NCI-H1048 (cell line): ENCODE data around the gene FOXP1.

Experiments used
- DNase-seq: peaks from one replicate; lab custom pipeline; 2025; lab: John Stamatoyannopoulos, UW

FOXP1 gene

DNA sequence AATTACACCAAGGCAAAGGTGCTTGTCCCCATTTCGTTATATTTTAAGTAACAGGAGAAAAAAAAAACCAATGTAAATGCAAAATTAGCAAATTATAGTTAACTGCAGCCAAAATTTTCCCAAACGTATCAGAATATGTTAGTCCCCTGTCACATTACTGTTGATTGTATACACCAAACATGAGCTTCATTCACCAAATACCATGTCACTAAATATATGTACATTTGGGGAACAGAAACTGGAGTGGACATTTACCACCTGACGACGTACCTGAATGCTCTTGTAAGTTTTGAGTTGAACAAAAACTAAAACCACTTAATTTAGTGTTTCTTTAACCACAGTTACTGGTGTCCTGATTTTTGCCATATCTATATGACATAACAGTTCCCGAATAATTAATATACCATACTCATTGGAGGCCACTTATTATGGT is 3.3 kb upstream of the FOXP1 start:
- DNase-seq: no peak

DNA sequence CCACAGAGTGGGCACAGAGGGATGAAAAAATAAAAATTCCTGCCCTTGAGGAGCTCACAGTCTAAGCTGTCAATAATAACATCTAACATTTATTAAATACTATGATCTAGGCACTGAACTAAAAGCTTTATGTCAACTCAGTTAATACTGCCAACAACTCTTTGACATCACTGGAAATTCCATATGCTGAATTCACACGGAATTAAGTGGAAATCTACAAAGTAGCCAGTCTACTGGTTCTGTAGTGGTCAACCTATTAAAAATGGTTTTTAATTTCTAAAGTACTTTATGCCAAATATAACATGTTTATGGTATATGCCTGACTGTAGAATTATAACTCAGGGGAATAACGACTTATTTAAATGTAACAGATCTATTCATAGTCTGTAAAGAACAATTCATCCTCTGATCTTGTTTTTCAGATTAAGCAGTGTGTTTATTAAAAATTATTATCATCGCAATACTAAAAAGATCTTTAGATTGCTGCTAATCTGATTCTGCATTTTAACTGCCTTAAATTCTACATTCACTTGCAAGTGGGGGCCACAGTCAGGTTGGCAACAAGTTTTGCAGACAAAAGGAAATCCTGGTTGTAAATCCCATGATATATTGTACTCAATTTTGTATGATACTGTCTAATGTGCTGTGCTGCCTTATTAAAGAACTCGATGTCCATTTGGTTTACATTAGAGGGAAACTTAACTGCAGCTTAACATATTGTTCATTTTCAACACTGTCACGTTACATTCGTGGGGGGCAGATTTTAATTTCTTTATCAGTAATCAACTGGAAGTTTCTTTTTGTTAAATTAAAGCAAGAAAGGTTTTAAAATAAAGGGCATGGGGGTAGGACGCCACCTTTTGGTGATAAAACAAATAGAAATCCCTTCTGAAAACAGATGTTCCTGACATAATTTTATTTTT is 2.6 kb upstream of the FOXP1 start:
- no peak for DNase-seq

DNA sequence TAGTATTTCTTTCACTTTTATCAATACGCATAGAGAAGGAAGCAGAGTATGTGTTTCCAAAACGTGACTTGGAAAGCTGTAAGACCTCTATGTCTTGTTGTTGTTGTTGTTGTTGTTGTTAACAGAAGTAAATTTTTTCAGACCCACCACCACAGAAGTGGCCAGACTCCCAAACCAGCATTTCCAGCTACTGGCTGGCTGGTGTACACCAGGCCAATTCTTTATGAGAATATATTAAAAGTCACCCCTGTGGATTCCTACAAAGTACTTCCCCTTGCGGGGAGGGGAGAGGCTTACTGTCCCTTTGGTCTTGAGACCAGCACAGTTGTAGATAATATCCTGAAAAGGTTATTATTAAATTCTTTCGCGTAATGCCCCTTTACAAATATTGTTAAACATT is 1.6 kb upstream of the FOXP1 start:
- no peak for DNase-seq

DNA sequence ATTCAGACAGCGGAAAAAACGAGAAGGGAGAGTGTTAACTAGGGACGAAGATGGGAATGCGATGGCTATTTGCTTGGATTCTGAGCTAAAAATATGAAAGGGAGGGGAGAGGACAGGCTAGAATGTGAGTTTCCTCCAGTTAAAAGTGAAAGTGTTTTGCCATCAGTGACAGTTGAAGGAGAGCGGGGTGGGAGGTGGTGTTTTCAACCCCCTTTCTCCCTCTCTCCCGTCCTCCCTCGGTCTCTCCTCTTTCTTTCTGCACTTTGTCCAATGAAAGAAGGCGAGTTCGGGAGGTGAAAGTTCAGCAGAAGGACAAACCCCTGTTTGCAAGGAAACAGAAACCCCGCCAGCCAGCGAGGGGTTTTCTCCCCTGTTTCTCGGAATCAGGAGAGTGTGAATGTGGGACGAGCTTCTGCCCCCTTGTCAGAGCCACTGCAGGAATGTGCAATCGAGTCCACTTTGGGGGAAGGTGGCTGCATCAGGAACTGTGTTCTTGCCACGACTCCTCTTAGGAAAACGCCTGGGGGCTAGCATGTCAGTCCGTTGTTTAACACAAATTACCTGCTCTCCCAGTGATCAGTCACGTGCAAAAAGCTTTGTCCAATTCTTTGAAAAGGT is 975 bp upstream of the FOXP1 start:
- DNase-seq: no peak

DNA sequence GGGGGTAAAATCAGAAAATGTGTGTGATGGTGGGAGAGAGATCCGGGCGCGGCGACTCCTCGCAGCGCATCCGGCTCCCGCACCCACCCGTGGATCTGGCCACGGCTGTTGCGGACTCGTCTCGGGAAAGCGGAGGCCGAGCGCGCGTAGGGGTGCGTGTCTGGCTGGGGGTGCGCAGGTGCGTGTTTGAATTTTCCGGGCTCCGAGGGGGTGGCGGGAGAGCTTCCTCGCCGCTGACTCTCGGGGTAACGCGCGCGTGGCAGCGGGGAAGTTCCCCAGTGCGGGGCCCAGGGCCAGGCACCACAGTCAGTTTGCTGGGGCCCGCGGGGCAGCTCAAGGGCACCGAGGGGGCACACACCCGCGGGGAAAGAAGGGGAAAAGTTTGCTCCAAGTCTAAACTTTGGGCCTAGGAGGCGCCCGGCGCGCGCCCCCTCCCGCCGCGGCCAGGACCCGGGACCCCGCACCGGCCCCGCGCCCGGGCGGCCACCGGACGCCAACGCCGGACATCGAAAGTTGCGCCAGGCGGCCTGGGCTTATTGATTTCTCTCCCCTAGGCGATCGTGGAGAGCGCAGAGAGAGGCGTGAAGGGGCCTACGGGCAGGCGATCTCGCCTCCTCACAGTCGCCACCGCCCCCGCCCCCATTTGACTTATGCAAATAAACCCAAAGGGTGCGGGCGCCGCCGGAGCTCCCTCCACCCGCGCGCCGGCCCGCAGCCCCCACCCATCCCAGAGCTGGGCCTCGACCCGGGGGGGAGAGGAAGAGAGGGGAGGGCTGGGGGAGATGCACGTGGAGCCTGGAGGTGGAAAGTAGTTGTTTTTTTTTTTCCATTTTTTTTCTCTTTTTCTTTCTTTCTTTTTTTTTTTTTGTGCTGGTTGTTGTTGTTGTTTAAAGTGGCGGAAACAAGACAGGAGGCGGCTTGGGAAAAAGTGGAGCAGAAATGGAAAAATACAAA is 639 bp downstream of the FOXP1 start:
- peak; percentile 51 for DNase-seq

DNA sequence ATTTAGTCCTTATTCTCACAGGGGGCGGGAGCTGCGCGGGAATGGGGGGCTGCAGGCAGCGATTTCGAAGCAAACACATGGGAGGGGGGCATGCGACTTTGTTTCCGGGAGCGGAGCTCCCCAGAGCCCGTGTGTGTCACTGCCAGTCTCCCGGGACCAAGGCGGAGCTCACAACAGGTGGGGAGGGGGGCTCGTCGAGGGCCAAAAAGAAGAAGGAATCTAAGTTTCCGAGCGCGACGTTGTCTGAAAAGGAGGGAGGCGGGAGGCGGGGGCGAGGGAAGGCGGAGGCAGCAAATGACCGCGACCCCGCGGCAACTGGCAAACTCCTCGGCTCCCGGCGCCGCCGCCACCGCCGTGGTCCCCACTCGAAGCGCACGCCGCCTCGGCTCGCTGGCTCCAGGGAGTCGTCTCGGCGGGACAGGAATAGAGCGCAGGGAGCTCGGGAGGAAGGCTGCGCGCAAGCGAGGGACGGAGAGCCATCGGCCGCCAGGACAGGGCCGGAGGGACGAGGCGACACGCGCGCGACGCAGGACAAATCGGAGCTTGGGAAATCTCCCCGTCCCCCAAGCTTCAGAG is 1.4 kb downstream of the FOXP1 start:
- no peak for DNase-seq

DNA sequence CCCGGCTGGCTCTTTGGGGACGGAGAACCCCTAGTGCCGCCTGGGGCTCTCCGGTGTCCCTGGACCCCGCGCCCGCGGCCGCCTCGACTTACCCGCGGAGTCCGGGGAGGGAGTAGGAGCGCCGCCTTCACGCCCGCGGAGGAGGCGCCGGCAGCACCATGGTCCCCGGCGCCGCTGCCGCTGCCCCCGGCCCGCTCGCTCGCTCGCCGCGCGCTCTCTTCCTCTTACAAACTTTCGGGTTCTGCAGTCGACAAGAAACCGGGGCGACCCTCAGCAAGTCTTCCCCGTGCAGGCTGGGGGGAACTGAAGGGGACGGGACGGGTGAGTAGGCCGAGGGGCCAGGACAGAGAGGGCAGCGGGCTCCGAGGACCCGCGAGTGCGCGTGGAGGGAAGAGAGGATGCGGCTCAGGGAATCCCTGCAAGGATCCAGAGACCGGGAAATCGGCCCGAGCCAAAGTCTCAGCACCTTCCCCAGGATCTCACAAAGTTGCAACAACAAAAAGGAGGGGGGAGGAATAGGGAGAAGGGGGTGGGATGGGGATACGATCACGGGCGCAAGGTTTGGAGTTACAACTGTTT is 2.0 kb downstream of the FOXP1 start:
- DNase-seq: no peak

DNA sequence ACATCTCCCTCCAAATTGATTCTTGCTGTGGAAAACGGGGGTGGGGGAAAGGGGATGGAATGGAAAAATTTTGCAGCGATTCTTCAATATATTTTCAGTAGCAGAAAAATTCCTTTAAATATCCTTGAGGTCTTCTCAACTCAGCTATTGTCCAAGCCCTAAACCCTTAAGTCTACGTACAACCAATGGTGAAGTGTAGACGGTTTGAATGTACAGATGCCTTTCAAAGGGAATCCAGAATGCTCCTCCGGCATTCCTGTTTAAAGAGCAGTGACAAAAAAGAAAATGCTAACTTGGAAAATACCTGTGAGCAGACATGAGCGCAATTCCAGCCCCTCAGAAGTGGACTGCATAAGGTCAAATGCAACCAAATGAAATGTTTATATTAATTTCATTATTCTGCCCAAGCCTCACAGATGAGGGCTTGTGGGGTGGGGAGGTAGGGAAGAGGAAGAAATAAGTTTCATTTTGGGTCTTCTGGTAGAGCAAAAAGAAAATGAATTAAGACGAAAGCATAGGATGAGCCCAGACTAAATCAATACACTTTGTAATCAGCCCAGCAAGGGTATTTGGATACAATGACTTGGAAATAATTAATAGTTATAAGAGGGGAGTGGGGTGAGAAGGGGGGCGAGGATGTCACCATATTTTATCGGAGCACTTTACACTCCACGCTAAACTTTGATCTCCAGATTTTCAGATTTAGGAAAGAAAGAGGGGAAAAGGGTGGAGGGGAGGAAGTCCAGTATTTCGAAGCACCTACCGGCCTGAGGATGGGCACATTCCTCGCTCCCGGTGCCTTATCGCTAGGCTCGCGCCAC is 2.7 kb downstream of the FOXP1 start:
- DNase-seq: no peak

DNA sequence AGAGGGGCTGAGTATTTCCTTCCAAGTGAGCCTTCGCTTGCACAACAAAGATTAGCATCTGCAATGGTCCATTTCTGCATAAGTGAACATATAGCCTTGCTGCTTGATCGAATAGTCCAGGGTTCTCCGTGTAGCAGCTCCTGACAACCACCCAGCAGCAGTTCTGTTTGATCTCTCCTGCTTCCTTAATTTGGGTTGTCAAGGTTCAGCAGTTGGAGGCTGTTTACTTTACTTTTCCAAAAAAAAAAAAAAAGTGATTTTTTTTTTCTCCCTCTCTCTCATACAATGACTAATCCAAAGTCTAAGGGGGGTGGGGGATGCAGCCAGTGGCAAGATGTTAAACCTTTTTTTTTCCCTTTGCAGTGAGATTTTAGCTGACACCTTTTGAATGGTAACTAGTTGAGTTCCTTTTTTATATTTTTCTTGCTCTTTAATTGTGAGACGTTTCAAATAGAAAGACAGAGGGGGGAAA is 3.6 kb downstream of the FOXP1 start:
- no peak for DNase-seq

DNA sequence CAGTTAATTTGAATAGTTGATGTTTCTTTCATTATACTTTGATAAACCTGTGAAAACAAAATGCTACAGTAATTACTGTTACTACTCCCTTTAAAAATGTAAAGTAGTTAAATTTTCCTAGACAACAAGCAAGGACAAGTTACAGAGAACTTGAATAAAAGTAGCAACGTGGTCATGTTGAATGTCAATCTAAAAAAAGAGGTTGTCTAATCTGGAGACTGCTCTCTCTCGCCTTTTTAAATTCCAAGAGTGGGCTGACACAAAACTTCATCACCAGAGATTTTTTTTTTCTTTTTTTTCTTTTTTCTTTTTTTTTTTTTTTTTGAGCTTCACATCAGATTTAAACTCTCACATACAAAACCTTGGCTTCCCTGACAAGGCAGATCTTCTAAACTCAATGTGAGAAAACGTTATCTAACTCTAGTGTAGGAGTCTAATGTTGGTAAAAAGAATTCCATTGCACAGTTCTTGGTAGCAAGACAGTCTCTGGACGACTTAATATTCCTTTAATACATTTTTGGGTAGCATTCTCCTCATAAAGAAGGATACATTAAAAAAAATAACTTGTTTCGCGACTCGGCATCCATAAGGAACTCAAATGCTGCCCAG is 4.1 kb downstream of the FOXP1 start:
- DNase-seq: no peak

DNA sequence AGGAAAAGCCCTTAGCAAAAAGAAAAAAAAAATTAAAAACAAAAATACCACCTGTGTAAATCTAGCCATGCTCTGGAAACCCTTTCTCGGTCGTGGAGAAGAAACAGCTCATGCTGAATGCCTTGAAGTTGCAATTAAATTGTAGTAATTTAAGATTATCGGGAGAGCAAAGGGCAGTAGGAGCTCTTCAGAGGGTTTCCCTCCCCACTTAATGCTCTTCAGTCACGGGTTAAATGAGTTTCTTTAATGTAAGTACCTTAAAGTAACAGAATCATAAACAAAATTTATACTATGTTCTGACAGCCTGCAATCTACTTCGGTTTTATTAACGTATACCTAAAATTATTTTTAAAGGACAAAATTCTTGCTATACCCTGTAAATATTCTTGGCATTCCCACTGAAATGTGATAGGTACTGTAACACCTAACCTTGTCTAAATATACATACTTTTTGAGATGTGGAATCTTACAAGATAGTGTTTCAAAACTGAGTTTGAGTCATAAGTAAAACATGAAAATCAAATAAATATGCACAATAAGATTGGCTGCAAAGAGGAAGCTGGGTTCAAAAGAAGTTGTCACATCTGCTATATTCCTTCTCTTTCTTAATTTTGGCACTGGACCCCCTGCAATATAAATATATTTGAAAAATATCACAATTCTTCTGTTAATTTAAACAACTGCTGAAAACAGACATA is 5.3 kb downstream of the FOXP1 start:
- DNase-seq: no peak

DNA sequence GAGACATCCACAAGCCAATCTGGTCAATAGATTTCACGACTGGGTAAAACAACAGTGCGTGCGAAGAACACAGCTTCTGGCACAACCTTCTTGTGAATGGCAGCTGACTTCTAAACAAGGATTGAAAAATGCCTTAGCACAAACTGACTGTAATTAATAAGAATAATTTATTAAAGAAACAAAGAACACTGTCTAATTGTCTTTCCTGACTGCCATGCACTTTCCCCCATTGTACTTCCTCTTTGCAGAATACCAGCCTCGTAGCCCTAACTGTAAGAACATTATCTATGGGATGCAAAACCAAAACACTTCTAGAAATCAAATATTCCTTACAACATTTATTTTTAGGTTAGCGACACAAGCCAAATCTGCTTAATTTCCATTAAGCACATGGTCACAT is 6.5 kb downstream of the FOXP1 start:
- no peak for DNase-seq

DNA sequence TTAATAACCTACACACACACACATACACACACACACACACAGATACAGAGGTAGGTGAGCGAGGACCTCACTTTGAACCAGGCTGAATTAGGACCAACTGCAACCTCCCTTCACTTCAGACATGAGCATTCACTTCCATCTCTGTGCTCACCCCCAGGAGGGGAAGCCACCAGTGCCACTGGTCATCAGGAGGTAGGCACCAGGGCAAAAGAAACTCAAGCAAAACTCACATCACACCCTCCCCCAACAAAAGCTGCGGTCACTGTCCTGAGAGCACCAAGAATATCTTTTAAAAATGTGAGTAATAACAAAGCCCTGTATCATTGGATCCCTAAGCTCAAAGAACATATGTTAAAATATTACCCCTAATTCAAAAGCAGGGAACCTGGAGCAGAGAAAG is 8.1 kb downstream of the FOXP1 start:
- no peak for DNase-seq

DNA sequence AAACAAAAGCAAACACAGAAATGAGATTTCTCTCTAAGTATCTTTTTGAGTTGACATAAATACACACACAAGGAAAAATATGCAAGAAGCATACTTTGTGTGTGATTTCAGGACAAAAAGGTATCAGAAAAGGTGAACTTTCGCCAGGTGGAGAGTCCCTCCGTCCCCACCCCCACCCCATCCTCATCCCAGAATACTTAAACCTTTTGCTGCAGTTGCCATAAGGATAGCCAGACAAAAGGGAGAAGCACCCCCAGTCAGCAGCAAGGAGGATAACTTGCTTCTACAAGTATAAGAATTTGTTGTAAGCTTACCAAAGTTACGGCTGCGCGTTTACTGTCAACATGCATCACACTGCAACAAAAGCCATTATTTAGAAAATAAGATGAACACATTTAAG is 10.3 kb downstream of the FOXP1 start:
- DNase-seq: no peak

DNA sequence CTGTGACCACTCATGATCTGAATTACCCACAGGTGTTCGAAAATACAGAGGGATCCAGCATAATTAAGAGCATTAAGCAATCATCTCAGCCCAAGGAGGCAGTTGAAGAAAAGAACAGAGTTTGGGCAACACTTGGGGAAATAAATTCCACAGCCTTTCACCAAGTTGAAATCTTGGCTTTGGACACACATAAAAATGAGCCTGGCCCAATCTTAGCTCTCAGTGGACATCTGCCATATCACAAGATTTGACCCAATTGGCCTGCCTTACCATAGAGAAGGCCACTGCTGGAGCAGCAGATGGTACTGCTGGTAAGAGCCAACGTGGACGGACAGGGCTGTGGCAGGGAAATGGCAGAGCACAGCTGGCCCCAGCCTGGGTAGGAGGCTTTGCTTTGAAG is 13.0 kb downstream of the FOXP1 start:
- DNase-seq: no peak

DNA sequence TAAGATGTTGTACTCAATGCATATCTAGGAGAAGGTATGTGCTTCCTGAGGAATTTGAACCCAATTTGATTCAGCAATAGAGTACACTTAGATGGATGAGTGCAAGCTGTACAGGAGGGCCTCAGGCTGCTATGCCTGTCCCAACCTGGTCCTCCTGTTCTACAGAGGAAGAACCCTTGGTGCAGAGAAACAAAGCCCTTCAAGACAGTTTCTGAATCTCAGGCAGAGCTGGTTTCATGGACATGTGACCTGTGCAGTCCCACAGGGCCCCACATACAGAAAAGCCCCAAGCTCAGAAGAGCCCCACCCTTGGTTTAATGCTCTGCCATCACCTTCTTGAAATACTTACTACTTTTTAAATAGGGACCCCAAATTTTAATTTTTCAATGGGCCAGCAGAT is 15.3 kb downstream of the FOXP1 start:
- no peak for DNase-seq

DNA sequence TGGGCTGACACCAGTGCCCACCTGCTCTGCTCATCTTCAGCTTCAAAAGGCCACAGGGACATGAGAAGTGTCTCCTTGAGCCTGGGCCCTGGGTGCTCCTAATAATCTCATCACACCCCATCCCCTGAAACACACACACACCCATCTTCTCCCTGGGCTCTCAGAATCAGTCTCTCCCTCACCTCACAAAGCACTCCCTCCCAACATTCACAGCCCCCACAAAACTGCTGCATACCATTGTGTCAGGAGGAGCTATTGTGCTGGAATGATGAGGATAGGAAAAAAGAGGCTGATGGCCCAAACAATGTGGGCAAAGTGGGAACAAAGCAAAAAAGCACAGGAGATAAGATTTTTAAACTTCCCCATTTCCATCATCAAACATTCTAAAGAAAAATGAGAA is 16.8 kb downstream of the FOXP1 start:
- DNase-seq: no peak

DNA sequence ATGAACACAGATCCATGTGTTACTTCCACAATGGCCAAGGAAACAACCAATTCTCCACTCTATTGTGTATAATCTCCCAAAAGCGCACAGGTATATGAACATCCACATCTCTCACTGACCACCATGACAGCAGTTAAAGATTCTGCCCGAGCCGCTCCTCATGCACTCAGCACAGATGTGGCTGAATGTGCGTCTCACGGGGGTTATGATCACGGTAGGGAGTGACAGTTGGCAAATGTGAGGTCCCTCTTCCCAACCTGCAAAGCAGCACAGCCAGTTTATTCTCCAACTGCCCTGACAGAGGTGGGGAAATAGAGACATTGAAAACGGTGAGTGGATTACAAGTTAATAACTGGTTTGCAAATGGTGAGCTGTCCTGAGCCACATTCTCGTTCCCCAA is 17.6 kb downstream of the FOXP1 start:
- no peak for DNase-seq

DNA sequence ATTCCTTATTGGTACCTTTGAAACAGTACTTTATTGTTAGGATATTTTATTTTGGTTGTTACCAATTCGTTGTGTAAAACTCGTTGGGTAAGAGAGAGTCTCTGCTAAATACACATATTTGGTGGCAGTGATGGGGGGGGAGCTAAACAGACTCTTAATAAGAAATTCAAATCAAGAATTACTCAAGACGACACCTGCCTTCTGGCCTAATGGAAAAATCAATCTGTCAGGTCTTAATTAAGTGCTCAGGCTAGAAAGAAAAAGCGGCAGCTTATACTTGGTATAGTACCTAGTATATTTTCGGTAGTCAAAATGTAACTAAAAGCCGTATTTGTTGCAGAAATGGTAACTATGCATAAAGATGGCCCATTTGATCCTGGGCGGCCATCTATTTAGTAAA is 18.2 kb downstream of the FOXP1 start:
- DNase-seq: no peak

DNA sequence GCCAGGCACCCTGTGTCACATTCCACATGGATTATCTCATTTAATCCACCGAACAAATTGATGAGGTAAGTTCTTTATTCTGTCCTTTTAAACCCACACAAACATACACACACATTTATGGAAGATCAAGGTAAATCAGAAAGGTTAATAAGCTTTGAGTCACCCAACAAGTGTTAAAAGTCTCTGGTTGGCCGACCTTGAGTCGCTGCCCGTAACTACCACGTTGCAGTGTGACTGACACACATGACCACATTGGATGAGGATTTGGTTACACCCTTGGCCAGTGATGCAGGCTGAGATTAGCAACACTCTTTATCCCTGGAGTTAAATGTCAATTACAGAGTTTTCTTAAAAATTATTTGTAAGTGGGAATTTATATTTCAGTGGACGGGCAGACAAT is 19.2 kb downstream of the FOXP1 start:
- no peak for DNase-seq
